ENCODE measurements around the gene DST. TPM values are rescaled to one million over a fixed set of nuclear protein-coding genes. Genes with fewer than 3 reads are reported as not detected.

The DST gene
- polyA plus RNA-seq, 2 donors, result 57.2 to 59.3 TPM

GRCh38 chr6:56537223-56537770, 105.4 kb downstream of the DST start:
- H3K4me3 ChIP-seq (ENCODE audit: low read depth in 1 of 2, low read length in 2 of 2), result no peak overlapping the region
- H3K4me1 ChIP-seq (ENCODE audit: control insufficient read depth in 2 of 2, insufficient read depth in 2 of 2, low read length in 1 of 2), result no peaks in the 10 kb centered on the region
- H3K27ac ChIP-seq (ENCODE audit: low read depth in 2 of 2, low read length in 1 of 2), result no peak overlapping the region
- H3K27me3 ChIP-seq (ENCODE audit: control insufficient read depth in 1 of 2, insufficient read depth in 2 of 2, low read length in 2 of 2), result no peaks in the 10 kb centered on the region
- no peaks in the 10 kb centered on the region for H3K9me3 ChIP-seq (ENCODE audit: control insufficient read depth in 2 of 2, insufficient read depth in 1 of 2, low read depth in 1 of 2, low read length in 1 of 2)
- H3K36me3 ChIP-seq (ENCODE audit: control insufficient read depth in 2 of 2, insufficient read depth in 2 of 2, low read length in 1 of 2), result peaks cover 0 to 2% of the 10 kb centered on the region in 2 donors

- WGBS, 2 donors, result 74 to 81% methylated on average over 2 of the region's 2 CpGs
- Histone ChIP-seq H3K27ac (ENCODE audit: low read depth in 2 of 2, low read length in 1 of 2) (no peak overlapping the region), H3K27me3 (ENCODE audit: control insufficient read depth in 1 of 2, insufficient read depth in 2 of 2, low read length in 2 of 2) (no peaks in the 10 kb centered on the region), H3K4me3 (ENCODE audit: low read depth in 1 of 2, low read length in 2 of 2) (no peak overlapping the region), H3K36me3 (ENCODE audit: control insufficient read depth in 2 of 2, insufficient read depth in 2 of 2, low read length in 1 of 2) (peaks cover 0 to 2% of the 10 kb centered on the region in 2 donors), H3K9me3 (ENCODE audit: control insufficient read depth in 2 of 2, insufficient read depth in 1 of 2, low read depth in 1 of 2, low read length in 1 of 2) (no peaks in the 10 kb centered on the region), H3K4me1 (ENCODE audit: control insufficient read depth in 2 of 2, insufficient read depth in 2 of 2, low read length in 1 of 2) (no peaks in the 10 kb centered on the region)
These were observed 106.2 kb downstream of the DST start for GRCh38 chr6:56536536-56536935.

GRCh38 chr6:56535626-56536025, 107.1 kb downstream of the DST start:
- Histone ChIP-seq H3K27me3 (ENCODE audit: control insufficient read depth in 1 of 2, insufficient read depth in 2 of 2, low read length in 2 of 2) (no peaks in the 10 kb centered on the region), H3K36me3 (ENCODE audit: control insufficient read depth in 2 of 2, insufficient read depth in 2 of 2, low read length in 1 of 2) (peaks cover 0 to 2% of the 10 kb centered on the region in 2 donors), H3K27ac (ENCODE audit: low read depth in 2 of 2, low read length in 1 of 2) (no peak overlapping the region), H3K9me3 (ENCODE audit: control insufficient read depth in 2 of 2, insufficient read depth in 1 of 2, low read depth in 1 of 2, low read length in 1 of 2) (no peaks in the 10 kb centered on the region), H3K4me3 (ENCODE audit: low read depth in 1 of 2, low read length in 2 of 2) (no peak overlapping the region), H3K4me1 (ENCODE audit: control insufficient read depth in 2 of 2, insufficient read depth in 2 of 2, low read length in 1 of 2) (no peaks in the 10 kb centered on the region)

GRCh38 chr6:56534680-56535419, 107.8 kb downstream of the DST start:
- 82 to 85% methylated on average over 8 of the region's 8 CpGs for WGBS, 2 donors
- Histone ChIP-seq H3K4me3 (ENCODE audit: low read depth in 1 of 2, low read length in 2 of 2) (no peak overlapping the region), H3K27me3 (ENCODE audit: control insufficient read depth in 1 of 2, insufficient read depth in 2 of 2, low read length in 2 of 2) (no peaks in the 10 kb centered on the region), H3K4me1 (ENCODE audit: control insufficient read depth in 2 of 2, insufficient read depth in 2 of 2, low read length in 1 of 2) (no peaks in the 10 kb centered on the region), H3K27ac (ENCODE audit: low read depth in 2 of 2, low read length in 1 of 2) (no peak overlapping the region), H3K36me3 (ENCODE audit: control insufficient read depth in 2 of 2, insufficient read depth in 2 of 2, low read length in 1 of 2) (peaks cover 0 to 2% of the 10 kb centered on the region in 2 donors), H3K9me3 (ENCODE audit: control insufficient read depth in 2 of 2, insufficient read depth in 1 of 2, low read depth in 1 of 2, low read length in 1 of 2) (no peaks in the 10 kb centered on the region)

- Histone ChIP-seq H3K9me3 (ENCODE audit: control insufficient read depth in 2 of 2, insufficient read depth in 1 of 2, low read depth in 1 of 2, low read length in 1 of 2) (no peaks in the 10 kb centered on the region), H3K4me3 (ENCODE audit: low read depth in 1 of 2, low read length in 2 of 2) (no peak overlapping the region), H3K27me3 (ENCODE audit: control insufficient read depth in 1 of 2, insufficient read depth in 2 of 2, low read length in 2 of 2) (no peaks in the 10 kb centered on the region), H3K4me1 (ENCODE audit: control insufficient read depth in 2 of 2, insufficient read depth in 2 of 2, low read length in 1 of 2) (no peaks in the 10 kb centered on the region), H3K36me3 (ENCODE audit: control insufficient read depth in 2 of 2, insufficient read depth in 2 of 2, low read length in 1 of 2) (peaks cover 0 to 2% of the 10 kb centered on the region in 2 donors), H3K27ac (ENCODE audit: low read depth in 2 of 2, low read length in 1 of 2) (no peak overlapping the region)
- 62 to 73% methylated on average over 5 of the region's 5 CpGs for WGBS, 2 donors
These were observed 109.7 kb downstream of the DST start for GRCh38 chr6:56532766-56533551.

GRCh38 chr6:56531839-56532595, 110.7 kb downstream of the DST start:
- H3K9me3 ChIP-seq (ENCODE audit: control insufficient read depth in 2 of 2, insufficient read depth in 1 of 2, low read depth in 1 of 2, low read length in 1 of 2), result no peaks in the 10 kb centered on the region
- no peak overlapping the region for H3K4me3 ChIP-seq (ENCODE audit: low read depth in 1 of 2, low read length in 2 of 2)
- H3K27me3 ChIP-seq (ENCODE audit: control insufficient read depth in 1 of 2, insufficient read depth in 2 of 2, low read length in 2 of 2), result no peaks in the 10 kb centered on the region
- H3K36me3 ChIP-seq (ENCODE audit: control insufficient read depth in 2 of 2, insufficient read depth in 2 of 2, low read length in 1 of 2), result peaks cover 0 to 4% of the 10 kb centered on the region in 2 donors
- H3K27ac ChIP-seq (ENCODE audit: low read depth in 2 of 2, low read length in 1 of 2), result no peak overlapping the region
- H3K4me1 ChIP-seq (ENCODE audit: control insufficient read depth in 2 of 2, insufficient read depth in 2 of 2, low read length in 1 of 2), result no peaks in the 10 kb centered on the region
- 94 to 95% methylated on average over 5 of the region's 5 CpGs for WGBS, 2 donors

- Histone ChIP-seq H3K27me3 (ENCODE audit: control insufficient read depth in 1 of 2, insufficient read depth in 2 of 2, low read length in 2 of 2) (no peaks in the 10 kb centered on the region), H3K27ac (ENCODE audit: low read depth in 2 of 2, low read length in 1 of 2) (no peak overlapping the region), H3K36me3 (ENCODE audit: control insufficient read depth in 2 of 2, insufficient read depth in 2 of 2, low read length in 1 of 2) (peaks cover 0 to 2% of the 10 kb centered on the region in 2 donors), H3K9me3 (ENCODE audit: control insufficient read depth in 2 of 2, insufficient read depth in 1 of 2, low read depth in 1 of 2, low read length in 1 of 2) (no peaks in the 10 kb centered on the region), H3K4me1 (ENCODE audit: control insufficient read depth in 2 of 2, insufficient read depth in 2 of 2, low read length in 1 of 2) (no peaks in the 10 kb centered on the region), H3K4me3 (ENCODE audit: low read depth in 1 of 2, low read length in 2 of 2) (no peak overlapping the region)
- 74 to 79% methylated on average over 4 of the region's 4 CpGs for WGBS, 2 donors
These were observed 113.0 kb downstream of the DST start for GRCh38 chr6:56529594-56530191.

- Histone ChIP-seq H3K27me3 (ENCODE audit: control insufficient read depth in 1 of 2, insufficient read depth in 2 of 2, low read length in 2 of 2) (no peaks in the 10 kb centered on the region), H3K4me3 (ENCODE audit: low read depth in 1 of 2, low read length in 2 of 2) (no peak overlapping the region), H3K36me3 (ENCODE audit: control insufficient read depth in 2 of 2, insufficient read depth in 2 of 2, low read length in 1 of 2) (peaks cover 0 to 2% of the 10 kb centered on the region in 2 donors), H3K27ac (ENCODE audit: low read depth in 2 of 2, low read length in 1 of 2) (no peak overlapping the region), H3K4me1 (ENCODE audit: control insufficient read depth in 2 of 2, insufficient read depth in 2 of 2, low read length in 1 of 2) (no peaks in the 10 kb centered on the region), H3K9me3 (ENCODE audit: control insufficient read depth in 2 of 2, insufficient read depth in 1 of 2, low read depth in 1 of 2, low read length in 1 of 2) (no peaks in the 10 kb centered on the region)
- 79 to 84% methylated on average over 3 of the region's 3 CpGs for WGBS, 2 donors
These were observed 114.3 kb downstream of the DST start for GRCh38 chr6:56528412-56528841.

- Histone ChIP-seq H3K9me3 (ENCODE audit: control insufficient read depth in 2 of 2, insufficient read depth in 1 of 2, low read depth in 1 of 2, low read length in 1 of 2) (no peaks in the 10 kb centered on the region), H3K4me1 (ENCODE audit: control insufficient read depth in 2 of 2, insufficient read depth in 2 of 2, low read length in 1 of 2) (no peaks in the 10 kb centered on the region), H3K27me3 (ENCODE audit: control insufficient read depth in 1 of 2, insufficient read depth in 2 of 2, low read length in 2 of 2) (no peaks in the 10 kb centered on the region), H3K4me3 (ENCODE audit: low read depth in 1 of 2, low read length in 2 of 2) (no peak overlapping the region), H3K36me3 (ENCODE audit: control insufficient read depth in 2 of 2, insufficient read depth in 2 of 2, low read length in 1 of 2) (peaks cover 0 to 2% of the 10 kb centered on the region in 2 donors), H3K27ac (ENCODE audit: low read depth in 2 of 2, low read length in 1 of 2) (no peak overlapping the region)
These were observed 114.8 kb downstream of the DST start for GRCh38 chr6:56527934-56528333.

Data from esophagus (tissue), 2 donors.